Stimulated activated CD8-positive, alpha-beta memory T cell treated with anti-CD3 and anti-CD28 coated beads, Interleukin-2, amount 100 ng/mL, for 48 hours (primary cell): Measurements from ENCODE around the gene RSPH10B2.
A peak's percentile ranks its signal among the peaks of the same experiment; 100 is the strongest.
"Not testable (repeated sequence)": the region's sequence is repeated elsewhere in the genome, so short reads cannot be mapped to it uniquely, and the experiment has no call there.

Source experiments
- DNase-seq, 2 donors: peaks; one replicate each; pipeline ENCODE4 v3.0.0-alpha.2; 2020; ENCODE audit warnings: low read depth in 2 of 2

Gene RSPH10B2

DNA sequence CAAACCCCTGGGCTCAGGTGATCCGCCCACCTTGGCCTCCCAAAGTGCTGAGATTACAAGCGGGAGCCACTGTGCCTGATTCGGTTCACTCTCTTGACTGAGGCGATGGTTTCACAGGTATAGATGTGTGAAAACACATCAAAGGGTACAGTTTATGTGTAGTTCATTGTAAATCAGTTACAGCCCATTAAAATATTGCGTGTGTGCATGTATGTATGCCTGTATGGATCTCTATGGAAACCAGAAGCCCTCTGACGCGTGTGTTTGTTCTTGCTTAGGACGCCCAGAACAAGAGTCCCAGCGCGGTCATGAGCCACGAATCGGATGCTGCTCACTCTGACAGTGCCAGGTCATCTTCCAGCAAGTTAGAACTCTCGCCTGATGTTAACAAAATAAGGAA lies 35.5 kb downstream of the RSPH10B2 start:
- DNase-seq = not testable (repeated sequence)

DNA sequence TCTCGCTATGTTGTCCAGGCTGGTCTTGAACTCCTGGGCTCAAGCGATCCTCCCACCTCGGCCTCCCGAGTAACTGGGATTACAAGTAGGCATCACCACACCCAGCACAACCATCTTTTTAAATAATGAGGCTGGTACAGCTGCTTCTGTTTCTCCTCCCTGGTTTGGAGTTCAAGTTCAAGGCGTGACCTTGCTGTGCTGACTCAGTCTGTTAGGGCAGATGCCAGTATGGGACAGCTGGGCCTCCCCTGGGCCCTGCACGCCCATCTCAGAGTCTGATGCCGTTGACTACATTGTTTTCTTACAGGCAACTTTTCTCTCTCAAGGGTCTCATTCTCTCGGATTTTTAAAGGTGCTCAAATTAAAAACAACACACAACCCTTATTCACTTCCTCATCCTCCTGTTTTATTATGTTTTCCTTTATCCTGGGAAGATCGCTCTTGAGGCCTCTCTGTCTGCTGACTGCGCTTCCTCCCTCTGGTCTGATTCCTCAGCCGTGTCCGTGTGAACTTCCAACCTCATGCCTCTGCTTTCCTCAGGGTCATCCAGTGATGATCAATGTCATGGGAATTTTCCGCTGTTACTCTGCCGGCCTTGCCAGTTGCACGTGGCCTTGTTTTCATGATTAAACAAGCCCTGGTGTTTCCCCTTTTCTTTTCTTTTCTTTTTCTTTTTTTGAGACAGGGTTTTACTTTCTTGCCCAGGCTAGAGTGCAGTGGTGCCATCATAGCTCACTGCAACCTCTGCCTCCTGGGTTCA lies 38.4 kb downstream of the RSPH10B2 start:
- DNase-seq = not testable (repeated sequence)

DNA sequence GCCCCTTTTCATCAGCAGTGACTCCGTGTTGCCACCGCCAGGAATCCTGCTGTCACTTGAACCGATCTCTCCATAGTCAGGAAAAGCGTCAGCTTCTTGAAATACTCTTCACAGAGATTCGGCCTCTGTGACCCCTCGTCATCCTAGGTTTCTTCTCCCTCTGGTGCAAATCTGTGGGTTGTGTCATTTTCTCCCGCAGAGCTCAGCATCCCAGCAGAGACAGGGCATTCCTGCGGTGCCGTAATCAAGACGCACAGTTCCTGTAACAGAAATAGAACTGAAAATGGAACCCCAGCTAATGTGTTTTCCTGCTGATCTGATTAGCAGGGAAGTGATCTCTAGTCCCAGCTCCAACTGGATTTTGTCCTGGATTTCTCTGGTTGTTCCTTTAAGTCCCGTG lies 40.4 kb downstream of the RSPH10B2 start:
- DNase-seq = not testable (repeated sequence)

DNA sequence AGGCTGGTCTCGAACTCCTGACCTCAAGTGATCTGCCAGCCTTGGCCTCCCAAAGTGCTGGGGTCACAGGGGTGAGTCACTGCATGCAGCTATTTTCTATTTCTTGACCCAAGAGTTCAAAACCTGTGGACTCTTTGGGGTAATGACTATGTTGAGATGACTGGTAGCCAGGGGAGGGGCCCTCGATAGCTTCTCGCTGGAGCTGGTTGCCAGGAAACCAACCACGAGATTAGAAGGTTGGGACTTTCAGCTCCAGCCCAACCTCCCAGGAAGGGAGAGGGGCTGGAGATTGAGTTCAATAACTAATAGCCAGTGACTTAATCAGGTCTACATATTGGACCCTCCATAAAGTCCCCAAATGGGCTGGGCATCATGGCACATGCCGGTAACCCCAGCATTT lies 43.3 kb downstream of the RSPH10B2 start:
- DNase-seq = not testable (repeated sequence)

- DNase-seq = not testable (repeated sequence)
These were observed 44.1 kb downstream of the RSPH10B2 start for GRCh38 chr7:6798047-6798446.

DNA sequence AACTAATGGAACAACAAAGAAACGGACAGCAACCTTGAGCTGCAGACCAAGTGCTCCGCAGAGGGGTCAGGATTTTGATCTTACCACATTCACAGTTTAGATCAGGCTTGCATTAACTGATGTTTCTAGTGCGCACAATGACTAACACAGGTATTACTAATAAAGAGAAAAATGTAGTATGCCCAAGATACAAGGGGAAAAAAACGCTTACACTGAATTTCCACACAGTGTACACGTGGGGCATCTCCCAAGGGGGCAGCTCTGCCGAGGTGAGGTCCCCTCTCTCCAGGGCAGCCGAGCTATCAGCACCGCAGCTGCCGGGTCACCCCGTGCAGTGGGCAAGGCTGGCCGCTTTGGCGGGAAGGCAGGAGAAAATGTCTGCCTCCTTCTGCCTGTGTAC lies 46.0 kb downstream of the RSPH10B2 start:
- DNase-seq = not testable (repeated sequence)

DNA sequence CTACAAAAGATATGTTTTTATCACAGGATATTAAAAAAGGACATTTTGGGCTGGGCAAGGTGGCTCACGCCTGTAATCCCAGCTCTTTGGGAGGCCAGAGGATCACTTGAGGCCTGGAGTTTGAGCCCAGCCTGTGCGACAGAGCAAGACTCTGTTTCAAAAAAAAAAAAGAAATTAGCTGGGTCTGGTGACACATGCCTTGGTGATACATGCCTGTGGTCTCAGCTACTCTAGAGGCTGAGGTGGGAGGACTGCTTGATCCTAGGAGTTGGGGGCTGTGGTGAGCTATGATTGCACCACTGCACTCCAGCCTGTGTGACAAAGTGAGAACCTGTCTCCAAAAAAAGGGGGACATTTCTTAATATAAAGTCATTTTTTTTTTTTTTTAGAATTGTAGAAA lies 46.4 kb downstream of the RSPH10B2 start:
- DNase-seq = not testable (repeated sequence)

GRCh38 chr7:6807393-6807918 lies 53.6 kb downstream of the RSPH10B2 start:
- not testable (repeated sequence) for DNase-seq

- not testable (repeated sequence) for DNase-seq
These were observed 54.1 kb downstream of the RSPH10B2 start for GRCh38 chr7:6807959-6808358.

DNA sequence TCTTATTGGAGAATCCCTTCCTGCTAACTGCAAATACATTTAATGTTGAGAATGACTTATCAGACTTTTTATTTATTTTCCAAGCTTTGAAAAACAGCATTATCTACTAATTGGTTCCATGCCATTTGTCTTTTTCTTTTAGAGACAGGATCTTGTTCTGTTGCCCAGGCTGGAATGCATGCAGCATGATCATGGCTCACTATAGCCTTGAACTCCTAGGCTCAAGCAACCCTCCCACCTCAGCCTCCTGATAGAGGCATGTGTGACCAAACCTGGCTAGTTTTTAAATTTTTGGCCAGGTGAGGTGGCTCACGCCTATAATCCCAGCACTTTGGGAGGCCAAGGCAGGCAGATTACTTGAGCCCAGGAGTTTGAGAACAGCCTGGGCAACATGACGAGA lies 59.1 kb downstream of the RSPH10B2 start:
- DNase-seq = not testable (repeated sequence)

DNA sequence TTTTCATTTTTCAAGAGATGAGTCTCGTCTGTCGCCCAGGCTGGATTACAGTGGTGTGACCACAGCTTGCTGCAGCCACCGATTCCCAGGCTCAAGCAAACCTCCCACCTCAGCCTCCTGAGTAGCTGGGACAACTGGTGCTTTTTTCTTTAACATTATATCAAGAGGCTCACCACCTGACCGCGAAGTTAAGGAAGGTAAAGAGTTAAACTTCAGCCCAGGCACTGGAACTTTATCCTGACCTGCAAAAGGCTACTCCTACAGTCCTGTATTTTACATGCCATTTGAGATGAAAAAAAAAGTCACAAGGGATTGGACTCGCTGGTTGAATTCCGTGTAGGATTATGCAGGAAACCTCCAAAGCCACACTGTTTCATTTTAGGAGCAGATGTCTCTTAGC lies 61.6 kb downstream of the RSPH10B2 start:
- DNase-seq = not testable (repeated sequence)

- not testable (repeated sequence) for DNase-seq
These were observed 67.7 kb downstream of the RSPH10B2 start for GRCh38 chr7:6821622-6822021.

- not testable (repeated sequence) for DNase-seq
These were observed 71.6 kb downstream of the RSPH10B2 start for GRCh38 chr7:6825236-6826125.

DNA sequence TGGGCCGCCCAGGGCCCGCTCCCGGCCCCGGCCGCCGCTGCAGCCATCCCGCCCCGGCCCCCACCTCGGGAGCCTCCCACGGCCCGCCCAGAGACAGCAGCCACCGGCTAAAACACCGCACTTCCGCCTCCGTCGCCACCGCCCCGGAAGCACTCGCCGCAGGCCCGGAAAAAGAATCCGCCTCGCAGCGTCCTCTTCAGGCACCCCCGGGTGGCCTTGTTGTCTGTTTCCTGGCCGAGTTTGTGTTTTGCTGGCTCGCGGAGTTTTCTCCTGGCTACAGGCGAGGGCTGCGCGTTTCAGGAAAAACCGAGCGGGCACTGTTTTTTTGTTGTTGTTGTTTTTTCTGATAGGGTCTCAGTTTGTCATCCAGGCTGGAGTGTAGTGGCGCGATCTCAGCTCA lies 72.2 kb downstream of the RSPH10B2 start, which contains the start of gene CCZ1B:
TSS of gene CCZ1B (minus strand) at position 125 of the 400 bp plus-strand sequence. CDS start at position 47, 78 bp downstream.
- DNase-seq = peak; percentile 72 to 76

DNA sequence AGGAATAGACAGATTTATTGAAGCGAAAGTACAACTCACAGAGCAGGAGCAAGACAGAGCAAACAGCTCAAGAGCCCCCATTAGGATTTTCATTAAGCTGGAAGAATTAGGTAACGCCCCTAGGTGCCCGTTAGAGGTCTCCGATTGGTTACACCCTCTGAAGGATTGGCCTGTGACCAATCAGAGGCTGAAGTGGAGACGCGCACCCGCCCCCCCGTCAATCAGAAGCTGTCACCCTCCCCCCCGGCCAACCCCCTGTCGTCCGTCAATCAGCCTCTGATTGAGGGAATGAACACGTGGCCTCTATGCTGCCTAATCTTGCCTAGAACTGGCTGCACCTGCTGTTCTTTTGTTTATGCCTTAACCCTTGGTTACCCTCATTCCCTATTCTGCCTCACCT lies 73.3 kb downstream of the RSPH10B2 start:
- not testable (repeated sequence) for DNase-seq

GRCh38 chr7:6829616-6830015 lies 75.7 kb downstream of the RSPH10B2 start:
- not testable (repeated sequence) for DNase-seq

GRCh38 chr7:6830026-6830425 lies 76.1 kb downstream of the RSPH10B2 start:
- DNase-seq = not testable (repeated sequence)

- DNase-seq = no peak
These were observed 77.3 kb downstream of the RSPH10B2 start for GRCh38 chr7:6831018-6831725.

DNA sequence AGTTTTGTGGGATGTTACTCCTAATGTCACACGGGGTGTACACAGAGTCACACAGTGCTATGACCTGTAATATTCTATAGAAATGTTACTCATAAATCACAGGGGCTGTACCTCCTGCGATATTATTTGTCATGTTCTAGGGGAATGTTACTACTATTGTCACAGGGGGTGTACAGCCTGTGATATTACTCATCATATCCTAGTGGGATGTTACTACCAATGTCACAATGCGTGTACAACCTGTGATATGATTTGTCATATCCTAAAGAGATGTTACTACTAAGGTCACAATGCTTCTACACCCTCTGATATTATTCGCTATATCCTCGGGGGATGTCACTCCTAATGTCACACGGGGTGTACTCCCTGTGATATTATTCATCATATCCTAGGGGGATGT lies 79.7 kb downstream of the RSPH10B2 start:
- DNase-seq = no peak

GRCh38 chr7:6835521-6835920 lies 81.6 kb downstream of the RSPH10B2 start:
- DNase-seq = not testable (repeated sequence)

GRCh38 chr7:6837081-6837480 lies 83.2 kb downstream of the RSPH10B2 start:
- not testable (repeated sequence) for DNase-seq
